IPS-NIHi11 (cell line): ENCODE results near the gene CBFA2T3.

Experiments
- DNase-seq: peaks from one replicate; pipeline ENCODE4 v3.0.0; 2012; ENCODE audit warnings: mixed read lengths, low spot score

The CBFA2T3 gene

DNA sequence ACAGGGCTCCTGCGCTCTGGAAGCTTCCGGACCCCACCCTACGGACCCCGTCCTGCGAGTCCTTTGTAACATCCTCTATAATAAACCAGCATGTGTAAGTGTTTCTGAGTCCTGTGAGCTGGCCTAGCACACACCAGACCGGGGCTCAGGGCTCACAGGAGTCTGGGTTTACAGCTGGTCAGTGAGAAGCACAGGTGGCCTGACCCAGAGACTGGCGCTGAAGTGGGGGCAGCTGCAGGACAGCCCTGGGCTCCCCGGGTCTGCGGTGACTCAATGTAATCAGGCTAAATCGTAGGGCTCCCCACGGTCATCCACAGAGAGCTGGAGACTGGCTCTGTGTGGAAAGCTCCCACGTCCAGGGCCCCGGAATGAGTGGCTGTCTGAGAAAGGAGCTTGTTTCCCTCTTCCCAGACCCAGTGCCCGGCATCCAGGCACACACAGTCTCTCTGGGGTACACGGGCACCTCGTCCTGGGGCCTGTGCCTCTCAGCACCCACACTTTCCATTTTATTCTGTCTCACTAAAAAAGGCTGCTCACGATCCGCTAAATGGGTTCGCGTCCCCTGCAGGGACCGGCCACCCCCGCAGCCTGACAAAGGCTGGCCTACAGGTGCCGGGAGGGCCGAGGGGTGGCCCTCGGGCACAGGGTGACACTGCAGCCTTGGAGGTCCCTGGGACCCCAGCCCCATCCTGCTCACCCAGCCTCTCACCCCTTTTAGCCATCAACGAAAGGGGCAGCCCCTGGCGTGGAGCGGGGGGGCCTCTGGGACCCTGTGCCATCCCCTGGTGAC lies 18.9 kb upstream of the CBFA2T3 start:
- DNase-seq = no peak

GRCh38 chr16:88995194-88995593 lies 18.2 kb upstream of the CBFA2T3 start:
- DNase-seq = no peak

GRCh38 chr16:88994695-88995094 lies 17.7 kb upstream of the CBFA2T3 start:
- DNase-seq = no peak

DNA sequence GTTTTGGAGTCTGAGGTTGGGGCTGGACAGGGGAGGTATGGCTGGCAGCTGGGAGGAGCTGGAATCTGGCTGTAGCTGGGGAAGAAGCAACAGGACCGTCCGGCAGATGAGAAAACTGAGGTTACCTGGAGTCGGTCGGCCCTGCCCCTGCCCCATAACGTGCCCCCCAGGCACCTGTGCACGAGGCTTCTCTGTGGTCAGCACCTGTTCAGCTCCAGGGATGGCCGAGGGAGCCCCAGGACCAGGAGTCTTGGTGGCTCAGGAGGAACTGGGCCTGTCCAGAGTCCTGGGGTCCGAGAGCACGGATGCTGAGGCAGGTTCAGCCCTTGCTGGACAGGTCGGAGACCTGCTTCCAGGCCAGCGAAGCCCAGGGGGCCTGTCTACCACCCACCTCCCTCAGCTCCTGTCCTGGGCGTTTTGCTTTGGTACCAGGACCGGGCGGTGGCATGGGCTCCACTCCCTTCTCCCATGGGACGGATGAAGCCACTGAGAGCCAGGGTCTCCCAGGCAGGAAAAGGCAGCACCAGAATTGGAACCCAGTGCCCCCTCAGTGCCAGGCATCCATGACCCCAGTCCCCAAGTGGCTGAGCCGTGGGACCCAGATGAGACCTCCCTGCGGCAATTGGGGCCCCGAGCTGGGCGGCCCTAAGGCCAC lies 17.1 kb upstream of the CBFA2T3 start:
- no peak for DNase-seq

GRCh38 chr16:88993166-88993761 lies 16.3 kb upstream of the CBFA2T3 start:
- no peak for DNase-seq

DNA sequence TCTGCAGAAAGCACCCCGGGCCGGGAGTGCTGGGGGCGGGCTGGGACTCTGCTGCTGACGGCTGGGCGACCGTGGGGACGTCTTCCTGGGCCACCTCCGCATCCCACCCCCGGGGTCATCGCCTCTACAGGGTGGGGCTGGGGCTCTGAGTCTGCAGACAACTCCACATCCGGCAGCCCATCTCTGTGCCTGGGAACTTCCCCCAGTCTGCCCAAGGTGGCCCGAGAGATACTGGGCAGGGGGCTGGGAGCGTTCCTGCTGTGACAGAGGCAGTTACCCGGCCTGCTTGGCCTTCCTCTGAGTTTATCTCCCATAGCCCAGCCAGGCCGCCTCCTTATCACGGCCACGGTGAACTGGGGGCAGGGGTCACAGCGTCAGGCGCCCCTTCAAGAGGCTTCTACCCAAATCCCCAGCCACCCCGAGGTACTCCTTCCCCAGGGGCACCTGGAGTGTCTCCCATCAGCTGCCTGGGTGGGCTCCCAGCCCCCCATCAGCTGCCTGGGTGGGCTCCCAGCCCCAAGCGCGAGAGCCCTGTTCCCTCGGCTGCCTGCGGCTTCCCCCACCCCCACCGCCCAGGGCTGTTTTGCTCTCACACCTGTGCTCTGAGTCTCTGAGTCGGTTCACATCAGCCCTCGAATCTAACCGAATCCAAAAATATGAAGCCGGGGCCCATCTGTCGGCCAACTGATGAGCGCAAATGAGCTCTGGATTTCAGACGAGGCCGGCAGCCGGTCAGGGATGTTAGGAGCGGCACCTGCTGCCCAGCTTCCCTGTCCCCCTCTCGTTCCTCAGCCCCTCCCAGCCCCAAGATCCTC lies 15.6 kb upstream of the CBFA2T3 start:
- DNase-seq = no peak

- no peak for DNase-seq
Measured at GRCh38 chr16:88991813-88992350, 14.9 kb upstream of the CBFA2T3 start.

- no peak for DNase-seq
Measured at GRCh38 chr16:88989852-88990547, 13.0 kb upstream of the CBFA2T3 start.

- no peak for DNase-seq
Measured at GRCh38 chr16:88988980-88989811, 12.2 kb upstream of the CBFA2T3 start.

GRCh38 chr16:88985521-88985920 lies 8.5 kb upstream of the CBFA2T3 start:
- DNase-seq = no peak

DNA sequence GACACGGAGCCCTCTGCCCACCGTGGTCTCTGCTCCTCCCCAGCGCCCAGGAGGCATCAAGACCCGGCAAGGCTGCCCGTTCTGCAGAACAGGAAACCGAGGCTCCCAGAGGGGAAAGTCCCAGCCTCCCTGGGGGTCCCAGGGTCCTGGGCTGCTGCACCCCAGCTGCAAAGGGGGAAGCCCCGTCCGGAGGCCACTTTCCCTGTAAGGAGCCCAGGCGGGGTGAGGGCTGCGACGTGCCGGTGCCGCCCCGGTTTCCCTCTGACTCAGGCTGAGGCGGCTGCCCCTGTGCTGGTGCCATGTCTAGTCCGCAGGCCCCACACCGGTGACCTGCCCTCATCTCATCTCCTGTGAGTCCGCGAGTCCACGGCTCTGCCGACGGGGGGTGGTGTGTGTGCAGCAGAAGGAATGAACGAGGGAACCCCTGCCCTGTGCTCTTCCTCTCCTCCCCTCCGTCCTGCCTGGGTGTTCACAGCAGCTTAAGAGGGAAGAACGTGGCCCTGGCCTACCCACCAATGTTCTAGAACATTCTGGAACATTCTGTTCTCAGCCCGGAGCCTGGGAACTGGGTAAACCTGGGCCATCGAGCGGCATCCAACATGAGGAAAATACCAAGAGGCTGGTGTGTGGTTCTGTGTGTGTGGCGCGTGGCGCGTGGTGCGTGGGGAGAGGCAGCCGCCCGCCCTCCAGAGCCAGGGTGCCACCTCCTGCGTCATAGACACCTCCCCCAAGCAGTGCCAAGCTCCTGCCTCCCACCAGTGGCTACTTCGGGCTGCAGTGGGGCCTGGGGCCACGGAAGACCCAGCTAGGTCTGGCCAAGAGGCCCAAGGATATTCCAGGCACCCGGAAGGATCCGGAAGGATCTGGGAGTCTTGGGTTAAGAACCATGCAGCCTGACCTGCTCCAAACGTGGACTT lies 7.0 kb upstream of the CBFA2T3 start:
- no peak for DNase-seq

DNA sequence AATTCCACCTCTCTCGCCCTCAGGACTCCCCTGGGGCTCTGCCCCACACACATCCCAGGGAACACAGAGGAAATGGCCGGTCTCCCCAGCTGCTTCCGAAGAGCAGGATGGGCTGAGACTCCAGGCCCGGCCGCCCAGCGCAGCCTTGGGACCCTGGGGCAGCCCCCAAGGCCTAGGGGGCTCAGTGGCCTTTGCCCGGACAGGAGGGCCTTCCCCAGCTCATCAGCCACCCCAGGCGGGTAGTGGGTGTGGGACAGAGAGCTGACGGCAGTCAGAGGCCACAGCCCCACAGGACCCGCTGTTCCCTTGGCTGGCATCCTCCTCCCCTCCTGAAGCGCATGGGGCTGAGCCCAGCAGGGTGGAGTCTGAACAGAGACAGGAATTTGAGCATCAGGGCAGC lies 6.2 kb upstream of the CBFA2T3 start:
- DNase-seq = no peak

- DNase-seq = no peak
Measured at GRCh38 chr16:88982286-88983084, 5.5 kb upstream of the CBFA2T3 start.

DNA sequence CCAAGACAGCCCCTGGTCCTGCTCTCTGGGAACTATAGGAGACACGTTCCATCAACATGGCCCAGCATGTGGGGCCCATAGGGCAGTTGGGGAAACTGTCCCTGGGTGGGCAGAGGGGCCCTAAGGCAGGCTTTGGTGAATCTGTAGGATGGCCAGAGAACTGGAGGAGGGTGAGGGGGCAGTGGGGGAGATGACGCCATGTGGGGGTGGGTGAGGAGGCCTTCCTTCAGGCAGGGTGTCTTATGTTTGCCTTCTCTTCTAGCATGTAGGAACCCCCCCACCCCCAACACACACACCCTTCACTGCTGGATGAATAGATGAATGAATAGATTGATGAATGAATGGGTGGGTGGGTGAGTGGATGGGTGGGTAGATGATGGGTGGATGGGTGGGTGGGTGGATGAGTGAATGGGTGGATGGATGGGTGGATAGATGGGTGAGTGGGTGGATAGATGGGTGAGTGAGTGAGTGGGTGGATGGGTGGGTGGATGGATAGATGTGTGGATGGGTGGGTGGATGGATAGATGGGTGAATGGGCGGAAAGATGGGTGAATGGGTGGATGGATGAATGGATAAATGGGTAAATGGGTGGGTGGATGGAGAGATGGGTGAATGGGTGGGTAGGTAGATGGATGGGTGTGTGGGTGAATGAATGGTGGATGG lies 2.5 kb upstream of the CBFA2T3 start:
- DNase-seq = no peak

DNA sequence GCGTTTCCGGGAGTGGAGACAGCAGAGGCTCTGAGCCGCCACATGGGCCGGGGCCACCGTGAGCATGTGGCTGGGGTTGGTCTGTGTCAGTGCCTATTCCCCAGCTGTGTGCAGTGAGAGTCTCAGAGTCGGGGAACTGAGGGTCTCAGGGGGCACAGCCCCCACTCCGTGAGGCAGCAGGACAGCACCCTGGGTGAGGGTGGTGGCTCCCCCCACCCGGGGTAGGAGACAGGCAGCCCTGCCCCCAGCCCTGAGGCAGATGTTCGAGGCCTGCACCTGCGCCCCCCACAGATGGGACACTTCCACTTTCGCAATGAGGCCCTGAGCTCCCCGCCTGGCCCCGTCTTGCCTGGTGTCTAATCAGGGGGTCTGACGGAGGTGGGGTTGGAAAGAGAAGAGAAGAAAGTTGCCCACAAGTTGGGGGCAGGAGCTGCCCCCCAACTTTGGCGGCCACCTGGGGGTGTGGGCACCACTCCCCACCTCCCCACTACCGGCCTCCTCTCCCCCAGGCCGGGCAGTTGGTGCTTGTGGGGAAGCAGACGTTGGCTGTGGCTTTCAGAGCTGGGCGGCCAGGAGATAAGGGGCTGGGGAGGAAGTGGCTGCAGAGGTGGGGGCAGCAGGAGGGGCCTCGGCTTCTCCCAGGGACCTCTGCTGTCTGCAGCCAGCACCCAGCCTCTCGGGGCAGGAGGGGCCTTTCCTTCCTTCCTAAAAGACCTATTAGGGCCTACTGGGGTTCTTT lies 1.8 kb upstream of the CBFA2T3 start:
- no peak for DNase-seq

DNA sequence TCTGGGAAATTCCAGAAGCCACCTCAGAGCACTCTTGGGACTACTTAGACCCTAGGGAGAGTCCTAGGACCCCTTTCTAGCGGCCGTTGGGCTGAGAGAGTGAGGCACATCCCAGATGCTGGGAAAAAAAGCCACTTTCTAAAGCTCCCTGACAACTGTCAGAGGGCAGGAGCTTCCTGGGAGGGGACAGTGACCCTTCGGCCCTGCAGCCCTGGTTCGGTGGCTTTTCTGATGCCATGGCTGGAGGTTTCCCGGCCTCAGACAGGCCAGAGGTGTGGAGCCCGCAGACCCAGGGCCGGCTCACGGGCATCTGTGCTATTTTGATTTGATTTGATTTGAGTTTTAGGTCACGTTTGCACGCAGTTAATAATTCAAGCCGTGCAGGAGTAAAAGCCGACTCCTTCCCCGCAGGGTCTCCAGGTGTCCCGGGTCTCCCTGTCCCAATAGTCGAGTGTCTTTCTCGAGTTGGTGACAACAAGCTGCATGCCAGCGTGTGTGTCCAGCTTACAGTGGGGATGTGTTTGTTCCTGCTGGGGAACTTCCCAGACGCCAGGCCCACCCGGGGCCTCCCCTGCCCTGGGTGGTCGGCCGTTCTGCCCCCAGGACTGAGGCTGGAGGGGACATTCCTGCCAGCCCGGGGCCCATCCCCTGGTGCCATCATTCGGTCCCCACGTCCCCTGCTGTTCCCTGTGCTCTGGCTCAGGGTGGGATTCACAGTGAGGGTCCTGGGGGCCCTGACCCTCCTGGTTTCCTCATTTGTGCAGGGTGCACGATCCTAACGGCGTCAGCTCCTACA lies 1.0 kb upstream of the CBFA2T3 start:
- no peak for DNase-seq
